Neural cell (in vitro differentiated cells): ENCODE measurements around the gene MOCS1. TPM values are rescaled to one million over a fixed set of nuclear protein-coding genes. Genes with fewer than 3 reads are reported as not detected.

Experiments used
- H2AFZ ChIP-seq: fragments of 200-600, 300-800 bp; sonication (generic), shearing (Covaris generic); 2 replicates; pipeline ENCODE4 v1.6.0; 2014; ENCODE audit warnings: low read depth, mild to moderate bottlenecking, antibody characterized with exemption, low read length, moderate library complexity
- H3F3A ChIP-seq: fragments of 200-600 bp; shearing (Covaris generic); 2 replicates; pipeline ENCODE4 v1.6.1; 2016; ENCODE audit warnings: mild to moderate bottlenecking, moderate library complexity, mixed read lengths, antibody characterized with exemption, low read length; ENCODE audit not compliant: insufficient read depth, poor library complexity, severe bottlenecking
- H3K27ac ChIP-seq: fragments of 200-600, 300-800 bp; sonication (generic), shearing (Covaris generic); 2 replicates; pipeline ENCODE4 v1.5.1; 2014; ENCODE audit warnings: mild to moderate bottlenecking, low read length, moderate library complexity
- H3K27me3 ChIP-seq: fragments of 300-800, 200-600 bp; sonication (generic), shearing (Covaris generic); 2 replicates; pipeline ENCODE4 v1.6.0; 2014; ENCODE audit warnings: mild to moderate bottlenecking, low read depth, low read length, moderate library complexity; ENCODE audit not compliant: insufficient read depth
- H3K36me3 ChIP-seq: fragments of 300-800, 200-600 bp; sonication (generic), shearing (Covaris generic); 2 replicates; pipeline ENCODE4 v1.5.1; 2014; ENCODE audit warnings: mild to moderate bottlenecking, antibody characterized with exemption, low read length, moderate library complexity; ENCODE audit not compliant: insufficient read depth
- H3K4me2 ChIP-seq: fragments of 300-800, 200-600 bp; sonication (generic), shearing (Covaris generic); 2 replicates; pipeline ENCODE4 v1.6.0; 2014; ENCODE audit warnings: mild to moderate bottlenecking, low read length
- H3K4me3 ChIP-seq: fragments of 300-800, 200-600 bp; sonication (generic), shearing (Covaris generic); 2 replicates; pipeline ENCODE4 v1.5.1; 2014; ENCODE audit warnings: mild to moderate bottlenecking, low read length, moderate library complexity
- H3K79me2 ChIP-seq: fragments of 200-600 bp; shearing (Covaris generic); replicated peaks from 2 replicates; pipeline ENCODE4 v1.6.0; 2014; ENCODE audit warnings: mild to moderate bottlenecking, low read length, moderate library complexity; ENCODE audit not compliant: insufficient read depth
- H3K9ac ChIP-seq: fragments of 300-800, 200-600 bp; sonication (generic), shearing (Covaris generic); 2 replicates; pipeline ENCODE4 v1.6.1; 2016; ENCODE audit warnings: mild to moderate bottlenecking, low read length, mixed read lengths
- H3K9me2 ChIP-seq: fragments of 200-600 bp; shearing (Covaris generic); 2 replicates; pipeline ENCODE4 v1.6.1; 2016; ENCODE audit warnings: mild to moderate bottlenecking, low read length, mixed read lengths; ENCODE audit not compliant: insufficient read depth
- H3K9me3 ChIP-seq: fragments of 200-600, 300-800 bp; sonication (generic), shearing (Covaris generic); 2 replicates; pipeline ENCODE4 v1.6.1; 2016; ENCODE audit warnings: mild to moderate bottlenecking, mixed run types, low read length, moderate library complexity, mixed read lengths
- H4K20me1 ChIP-seq: fragments of 200-600 bp; shearing (Covaris generic); 2 replicates; pipeline ENCODE4 v1.6.1; 2016; ENCODE audit warnings: mild to moderate bottlenecking, mixed run types; ENCODE audit not compliant: insufficient read depth
- CTCF ChIP-seq: fragments of 450-650 bp; IDR thresholded peaks from 2 replicates; pipeline ENCODE4 v1.5.1; 2014; ENCODE audit warnings: antibody characterized with exemption, mild to moderate bottlenecking, moderate library complexity; ENCODE audit not compliant: poor library complexity, severe bottlenecking
- EP300 ChIP-seq: fragments of 450-650 bp; conservative IDR thresholded peaks from 2 replicates; pipeline ENCODE4 v1.6.1; 2014; ENCODE audit warnings: antibody characterized with exemption, mild to moderate bottlenecking, moderate library complexity; ENCODE audit not compliant: poor library complexity, severe bottlenecking
- EZH2 ChIP-seq: fragments of 200-600, 300-800 bp; shearing (Covaris generic), sonication (generic); IDR thresholded peaks from 2 replicates; pipeline ENCODE4 v1.6.1; 2014; ENCODE audit warnings: antibody characterized with exemption, low read length, borderline replicate concordance, mild to moderate bottlenecking; ENCODE audit not compliant: insufficient read depth, poor library complexity, severe bottlenecking
- MXI1 ChIP-seq: fragments of 450-650 bp; conservative IDR thresholded peaks from 2 replicates; pipeline ENCODE4 v1.6.1; 2014; ENCODE audit warnings: antibody characterized with exemption, mild to moderate bottlenecking; ENCODE audit not compliant: poor library complexity, severe bottlenecking
- POLR2AphosphoS5 ChIP-seq: IDR thresholded peaks from 2 replicates; pipeline ENCODE4 v1.6.1; 2012
- RAD21 ChIP-seq: fragments of 450-650 bp; conservative IDR thresholded peaks from 2 replicates; pipeline ENCODE4 v1.6.1; 2014; ENCODE audit warnings: antibody characterized with exemption, mild to moderate bottlenecking, moderate library complexity
- REST ChIP-seq: IDR thresholded peaks from 2 replicates; pipeline ENCODE4 v1.6.1; 2012; ENCODE audit warnings: borderline replicate concordance
- SMC3 ChIP-seq: fragments of 450-650 bp; conservative IDR thresholded peaks from 2 replicates; pipeline ENCODE4 v1.6.1; 2014; ENCODE audit warnings: antibody characterized with exemption, mild to moderate bottlenecking, moderate library complexity; ENCODE audit not compliant: poor library complexity
- TAF1 ChIP-seq: IDR thresholded peaks from 2 replicates; pipeline ENCODE4 v1.6.1; 2012; ENCODE audit warnings: low read depth
- polyA plus RNA-seq: library from polyadenylated mRNA; depleted of rRNA; stranded (reverse); fragments of >200 nt; gene quantifications from 2 replicates; pipeline ENCODE4 v1.2.3, GENCODE V29; 2014

The MOCS1 gene
- polyA plus RNA-seq, 1 donor from 2014 or later, result 4.6 TPM

GRCh38 chr6:39965751-39966150, 31.5 kb upstream of the MOCS1 start:
- H3K79me2 ChIP-seq, result no peaks in the 10 kb centered on the region
- no peak overlapping the region for H3K4me3 ChIP-seq

GRCh38 chr6:39964530-39964929, 30.3 kb upstream of the MOCS1 start:
- Histone ChIP-seq H3K36me3 (no peaks in the 10 kb centered on the region), H3K79me2 (no peaks in the 10 kb centered on the region), H3K27ac (no peak overlapping the region), H3K9me2 (no peaks in the 10 kb centered on the region), H4K20me1 (no peaks in the 10 kb centered on the region), H3K4me3 (no peak overlapping the region), H3F3A (no peaks in the 10 kb centered on the region), H3K9me3 (no peaks in the 10 kb centered on the region), H3K4me2 (no peak overlapping the region), H3K27me3 (no peaks in the 10 kb centered on the region), H3K9ac (no peak overlapping the region), H2AFZ (no peak overlapping the region)
- TF ChIP-seq SMC3, result no peak
- no peak for TF ChIP-seq MXI1
- no peak for TF ChIP-seq EP300
- no peak for TF ChIP-seq CTCF
- no peak for TF ChIP-seq EZH2
- TF ChIP-seq POLR2AphosphoS5, result no peak
- no peak for TF ChIP-seq RAD21
- no peak for TF ChIP-seq TAF1

More at GRCh38 chr6:39965751-39966150, 31.5 kb upstream of the MOCS1 start:
- Histone ChIP-seq H3K4me2 (no peak overlapping the region), H4K20me1 (no peaks in the 10 kb centered on the region), H2AFZ (no peak overlapping the region), H3K27ac (no peak overlapping the region), H3K9me3 (no peaks in the 10 kb centered on the region), H3F3A (no peaks in the 10 kb centered on the region), H3K9ac (no peak overlapping the region), H3K9me2 (no peaks in the 10 kb centered on the region), H3K36me3 (no peaks in the 10 kb centered on the region), H3K27me3 (no peaks in the 10 kb centered on the region)
- TF ChIP-seq CTCF (no peak), EZH2 (no peak), SMC3 (no peak), TAF1 (no peak), MXI1 (no peak), REST (no peak), POLR2AphosphoS5 (no peak), EP300 (no peak), RAD21 (no peak)
